ENCODE measurements around the gene EIF5B. TPM values are rescaled to one million over a fixed set of nuclear protein-coding genes. Genes with fewer than 3 reads are reported as not detected.
A peak's percentile ranks its signal among the peaks of the same experiment; 100 is the strongest.

EIF5B gene
- total RNA-seq, 2 donors from 2014 or later, result 22.7 to 44.1 TPM

DNA sequence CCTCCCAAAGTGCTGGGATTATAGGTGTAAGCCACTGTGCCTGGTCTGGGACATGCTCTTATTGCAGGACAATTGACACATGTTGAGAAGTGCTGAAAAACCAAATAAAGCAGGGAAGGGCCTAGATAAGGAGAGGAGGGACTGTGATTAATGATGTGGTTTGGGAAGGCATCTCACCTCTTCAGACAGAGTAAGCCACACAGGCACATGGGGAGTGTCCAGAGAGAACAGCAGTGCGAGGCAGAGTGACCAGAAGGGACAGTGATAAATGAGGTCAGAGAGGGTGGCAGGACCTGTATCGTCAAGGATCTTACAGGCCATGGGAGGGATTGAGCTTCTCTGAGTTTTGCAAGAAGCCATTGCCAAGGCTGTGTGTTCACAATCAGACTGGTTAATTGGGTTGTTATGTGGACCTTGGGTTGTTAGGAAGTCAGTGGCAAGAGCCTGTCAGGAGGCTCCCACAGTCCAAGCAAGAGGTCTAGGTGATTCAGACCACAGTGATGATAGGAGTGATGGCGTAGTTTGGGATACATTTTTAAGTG lies 58.5 kb downstream of the EIF5B start:
- ATAC-seq (ENCODE audit: insufficient number of reproducible peaks, low FRiP score, low read depth) (no peak), DNase-seq (ENCODE audit: low spot score) (no peak)
- Histone ChIP-seq H3K27ac (no peak overlapping the region), H3K4me1 (ENCODE audit: control insufficient read depth in 1 of 2, low read depth in 2 of 2) (no peaks in the 10 kb centered on the region), H3K36me3 (peaks cover 46% of the 10 kb centered on the region), H3K4me3 (no peak overlapping the region), H3K9me3 (no peaks in the 10 kb centered on the region), H3K27me3 (replicated peaks; ENCODE audit: insufficient read depth) (no peaks in the 10 kb centered on the region)
- TF ChIP-seq, protein P1, sequence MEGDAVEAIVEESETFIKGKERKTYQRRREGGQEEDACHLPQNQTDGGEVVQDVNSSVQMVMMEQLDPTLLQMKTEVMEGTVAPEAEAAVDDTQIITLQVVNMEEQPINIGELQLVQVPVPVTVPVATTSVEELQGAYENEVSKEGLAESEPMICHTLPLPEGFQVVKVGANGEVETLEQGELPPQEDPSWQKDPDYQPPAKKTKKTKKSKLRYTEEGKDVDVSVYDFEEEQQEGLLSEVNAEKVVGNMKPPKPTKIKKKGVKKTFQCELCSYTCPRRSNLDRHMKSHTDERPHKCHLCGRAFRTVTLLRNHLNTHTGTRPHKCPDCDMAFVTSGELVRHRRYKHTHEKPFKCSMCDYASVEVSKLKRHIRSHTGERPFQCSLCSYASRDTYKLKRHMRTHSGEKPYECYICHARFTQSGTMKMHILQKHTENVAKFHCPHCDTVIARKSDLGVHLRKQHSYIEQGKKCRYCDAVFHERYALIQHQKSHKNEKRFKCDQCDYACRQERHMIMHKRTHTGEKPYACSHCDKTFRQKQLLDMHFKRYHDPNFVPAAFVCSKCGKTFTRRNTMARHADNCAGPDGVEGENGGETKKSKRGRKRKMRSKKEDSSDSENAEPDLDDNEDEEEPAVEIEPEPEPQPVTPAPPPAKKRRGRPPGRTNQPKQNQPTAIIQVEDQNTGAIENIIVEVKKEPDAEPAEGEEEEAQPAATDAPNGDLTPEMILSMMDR (IDR thresholded peaks at IDR 0.05), result no peak

DNA sequence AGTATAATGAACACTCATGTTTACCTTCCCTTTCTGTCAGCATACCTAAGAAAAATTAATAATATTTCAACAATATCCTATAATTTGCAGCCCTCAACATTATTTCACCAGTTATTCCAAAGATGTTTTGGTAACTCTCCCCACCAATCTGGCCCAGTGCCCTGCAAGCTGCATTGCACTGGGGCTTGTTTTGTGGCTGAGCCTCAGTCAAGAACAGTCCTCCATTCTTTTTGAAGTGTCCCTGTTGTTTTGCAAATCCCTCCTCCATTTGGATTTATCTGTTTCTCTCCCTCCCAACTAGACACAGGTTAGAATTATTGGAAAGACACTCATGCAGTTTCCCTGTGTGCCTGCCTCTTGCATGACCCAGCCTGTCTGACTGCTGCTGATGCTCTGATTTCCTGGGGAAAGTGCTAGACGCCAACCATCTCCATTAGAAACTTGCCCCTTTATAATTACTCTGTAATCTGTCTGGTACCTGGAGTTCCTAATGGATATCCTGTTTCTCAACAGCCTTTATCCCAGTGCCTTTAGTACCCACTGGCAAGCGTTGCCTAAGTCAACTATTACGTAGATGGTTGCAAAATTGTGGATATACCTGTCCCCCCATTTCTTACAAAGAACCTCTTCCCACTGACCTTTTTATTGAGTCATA lies 60.2 kb downstream of the EIF5B start:
- H3K4me1 ChIP-seq (ENCODE audit: control insufficient read depth in 1 of 2, low read depth in 2 of 2), result no peaks in the 10 kb centered on the region
- no peak for ATAC-seq (ENCODE audit: insufficient number of reproducible peaks, low FRiP score, low read depth)
- H3K27ac ChIP-seq, result no peak overlapping the region
- TF ChIP-seq, protein P1 (IDR thresholded peaks at IDR 0.05), result no peak
- no peaks in the 10 kb centered on the region for H3K9me3 ChIP-seq
- H3K27me3 ChIP-seq (replicated peaks; ENCODE audit: insufficient read depth), result no peaks in the 10 kb centered on the region
- H3K4me3 ChIP-seq, result no peak overlapping the region
- peaks cover 53% of the 10 kb centered on the region for H3K36me3 ChIP-seq
- DNase-seq (ENCODE audit: low spot score), result no peak

DNA sequence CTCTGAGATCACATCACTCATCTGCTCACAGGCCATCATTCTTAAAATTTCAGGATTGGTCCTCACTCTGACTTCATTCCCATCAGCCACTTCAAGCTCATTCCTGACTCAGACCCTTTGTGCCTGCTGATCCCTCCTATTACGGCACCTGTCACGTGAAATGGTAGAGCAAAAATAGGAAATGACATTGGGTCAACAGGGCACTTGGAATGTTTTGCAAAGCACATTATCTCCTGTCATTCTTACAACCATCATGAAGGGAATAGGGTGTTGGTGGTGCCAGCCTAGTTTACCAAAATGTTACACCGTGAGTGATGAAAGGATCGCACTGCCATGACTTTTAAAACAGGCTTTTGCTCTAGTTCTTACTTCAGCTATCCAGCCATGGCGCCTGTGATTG lies 61.1 kb downstream of the EIF5B start:
- DNase-seq (ENCODE audit: low spot score) (no peak), ATAC-seq (ENCODE audit: insufficient number of reproducible peaks, low FRiP score, low read depth) (no peak)
- Histone ChIP-seq H3K4me3 (no peak overlapping the region), H3K9me3 (no peaks in the 10 kb centered on the region), H3K36me3 (peaks cover 62% of the 10 kb centered on the region), H3K27me3 (replicated peaks; ENCODE audit: insufficient read depth) (no peaks in the 10 kb centered on the region), H3K27ac (no peak overlapping the region), H3K4me1 (ENCODE audit: control insufficient read depth in 1 of 2, low read depth in 2 of 2) (no peaks in the 10 kb centered on the region)
- TF ChIP-seq, protein P1 (IDR thresholded peaks at IDR 0.05), result no peak

DNA sequence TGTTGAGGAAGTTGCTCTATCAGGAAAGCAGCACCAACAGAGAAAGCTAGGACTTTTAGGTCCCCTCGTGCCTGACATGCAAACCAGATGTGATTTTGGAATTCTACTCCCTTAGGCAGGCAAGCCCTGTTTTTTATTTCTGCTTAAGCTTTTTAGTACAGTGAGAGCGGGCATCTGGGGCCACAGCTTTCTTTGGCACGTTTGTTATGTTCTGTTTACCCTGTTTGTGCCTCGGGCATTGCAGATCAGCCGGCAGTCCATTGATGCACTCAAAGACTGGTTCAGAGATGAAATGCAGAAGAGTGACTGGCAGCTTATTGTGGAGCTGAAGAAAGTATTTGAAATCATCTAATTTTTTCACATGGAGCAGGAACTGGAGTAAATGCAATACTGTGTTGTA lies 61.9 kb downstream of the EIF5B start:
- no peak for ATAC-seq (ENCODE audit: insufficient number of reproducible peaks, low FRiP score, low read depth)
- H3K4me3 ChIP-seq, result no peak overlapping the region
- H3K27me3 ChIP-seq (replicated peaks; ENCODE audit: insufficient read depth), result no peaks in the 10 kb centered on the region
- peak overlapping the region in 1 of 2 donors; percentile 14 for H3K27ac ChIP-seq
- no peak for DNase-seq (ENCODE audit: low spot score)
- H3K36me3 ChIP-seq, result peaks cover 61% of the 10 kb centered on the region
- no peaks in the 10 kb centered on the region for H3K4me1 ChIP-seq (ENCODE audit: control insufficient read depth in 1 of 2, low read depth in 2 of 2)
- no peaks in the 10 kb centered on the region for H3K9me3 ChIP-seq
- TF ChIP-seq, protein P1 (IDR thresholded peaks at IDR 0.05), result no peak

DNA sequence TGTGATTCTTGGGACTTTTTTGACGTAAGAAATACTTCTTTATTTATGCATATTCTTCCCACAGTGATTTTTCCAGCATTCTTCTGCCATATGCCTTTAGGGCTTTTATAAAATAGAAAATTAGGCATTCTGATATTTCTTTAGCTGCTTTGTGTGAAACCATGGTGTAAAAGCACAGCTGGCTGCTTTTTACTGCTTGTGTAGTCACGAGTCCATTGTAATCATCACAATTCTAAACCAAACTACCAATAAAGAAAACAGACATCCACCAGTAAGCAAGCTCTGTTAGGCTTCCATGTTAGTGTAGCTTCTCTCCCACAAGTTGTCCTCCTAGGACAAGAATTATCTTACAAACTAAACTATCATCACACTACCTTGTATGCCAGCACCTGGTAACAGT lies 62.6 kb downstream of the EIF5B start:
- H3K4me3 ChIP-seq, result no peak overlapping the region
- no peak for ATAC-seq (ENCODE audit: insufficient number of reproducible peaks, low FRiP score, low read depth)
- H3K27ac ChIP-seq, result no peak overlapping the region
- H3K27me3 ChIP-seq (replicated peaks; ENCODE audit: insufficient read depth), result no peaks in the 10 kb centered on the region
- peaks cover 55% of the 10 kb centered on the region for H3K36me3 ChIP-seq
- no peak for DNase-seq (ENCODE audit: low spot score)
- no peaks in the 10 kb centered on the region for H3K4me1 ChIP-seq (ENCODE audit: control insufficient read depth in 1 of 2, low read depth in 2 of 2)
- TF ChIP-seq, protein P1 (IDR thresholded peaks at IDR 0.05), result no peak
- no peaks in the 10 kb centered on the region for H3K9me3 ChIP-seq

Data from thoracic aorta (tissue), 2 donors.